Skin of body (tissue), 2 donors: ENCODE data around the gene RNF144B. TPM values are rescaled to one million over a fixed set of nuclear protein-coding genes. Genes with fewer than 3 reads are reported as not detected.

Experiments used
- DNase-seq: peaks from one replicate; lab custom pipeline; 2025; lab: John Stamatoyannopoulos, UW
- total RNA-seq: library from RNA; depleted of rRNA; stranded (reverse); fragments of >200 nt; gene quantifications from one replicate; pipeline ENCODE4 v1.2.3, GENCODE V29; 2014

Gene RNF144B
- total RNA-seq, 1 donor from 2014 or later, result 24.4 TPM

DNA sequence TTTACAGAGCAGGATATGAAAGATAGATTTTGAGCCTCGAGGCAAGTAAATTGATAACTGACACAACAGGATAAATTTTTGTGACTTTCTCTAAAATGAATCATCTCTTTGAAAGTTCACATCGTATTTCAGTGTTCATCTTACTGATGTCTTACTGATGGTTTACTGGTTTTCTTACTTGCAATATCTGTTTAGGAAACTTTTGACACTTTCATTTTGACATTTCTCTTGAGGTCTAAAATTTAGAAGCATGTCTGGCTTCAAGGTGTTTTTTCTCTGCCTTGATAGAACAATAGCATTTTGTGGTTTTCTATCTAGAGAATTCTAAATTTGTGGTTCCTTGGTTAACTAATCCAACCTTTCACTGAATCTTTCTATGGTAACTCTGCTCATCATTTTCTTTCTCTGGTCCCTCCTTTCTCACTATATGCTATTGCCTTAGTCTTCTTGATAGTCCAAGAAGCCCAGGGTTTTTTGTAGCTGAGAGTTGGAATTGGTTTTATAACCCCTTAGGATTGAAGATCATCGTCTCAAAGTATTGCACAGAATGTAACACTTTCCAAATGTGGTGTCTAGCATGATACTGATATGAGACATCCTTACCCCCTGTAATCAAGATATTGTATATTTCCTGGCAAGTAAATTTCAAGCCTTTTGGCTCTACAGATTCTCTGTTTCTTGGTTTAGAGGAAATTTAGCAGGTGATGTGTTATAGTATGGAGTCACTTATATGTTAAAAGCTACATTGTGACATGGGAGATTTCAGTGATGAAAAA lies 98.7 kb downstream of the RNF144B start:
- no peak for DNase-seq

GRCh38 chr6:18488004-18488403 lies 100.9 kb downstream of the RNF144B start:
- DNase-seq, result no peak

GRCh38 chr6:18488526-18489270 lies 101.5 kb downstream of the RNF144B start:
- no peak for DNase-seq

- DNase-seq, result no peak
These were observed 102.2 kb downstream of the RNF144B start for GRCh38 chr6:18489335-18489734.

- DNase-seq, result no peak
These were observed 104.3 kb downstream of the RNF144B start for GRCh38 chr6:18491308-18492045.

GRCh38 chr6:18492972-18493371 lies 105.8 kb downstream of the RNF144B start:
- DNase-seq, result no peak

- DNase-seq, result no peak
These were observed 106.3 kb downstream of the RNF144B start for GRCh38 chr6:18493382-18493891.

GRCh38 chr6:18493925-18494324 lies 106.8 kb downstream of the RNF144B start:
- no peak for DNase-seq

- DNase-seq, result no peak
These were observed 108.1 kb downstream of the RNF144B start for GRCh38 chr6:18495236-18495635.

DNA sequence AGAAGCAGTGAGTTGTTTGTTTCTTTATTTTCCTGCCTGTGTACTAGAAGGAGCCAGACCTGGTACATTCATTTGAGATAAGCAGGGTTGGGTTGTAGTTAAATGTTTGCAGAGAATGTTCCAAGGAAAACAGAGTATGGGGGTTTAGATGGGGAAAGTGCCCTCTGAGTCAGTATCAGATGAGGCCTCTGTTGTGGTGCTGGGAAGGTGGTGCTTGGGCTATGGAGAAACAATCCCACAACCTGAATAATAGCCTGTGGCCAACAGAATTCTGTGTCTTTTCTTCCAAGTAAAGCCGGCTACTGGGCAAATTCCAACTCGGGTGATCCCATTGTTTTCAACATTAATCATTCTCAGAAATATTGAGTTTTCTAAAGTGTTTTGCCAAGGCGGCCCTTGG lies 109.3 kb downstream of the RNF144B start:
- no peak for DNase-seq

GRCh38 chr6:18497006-18497405 lies 109.9 kb downstream of the RNF144B start:
- no peak for DNase-seq

GRCh38 chr6:18498408-18498807 lies 111.3 kb downstream of the RNF144B start:
- DNase-seq, result no peak

DNA sequence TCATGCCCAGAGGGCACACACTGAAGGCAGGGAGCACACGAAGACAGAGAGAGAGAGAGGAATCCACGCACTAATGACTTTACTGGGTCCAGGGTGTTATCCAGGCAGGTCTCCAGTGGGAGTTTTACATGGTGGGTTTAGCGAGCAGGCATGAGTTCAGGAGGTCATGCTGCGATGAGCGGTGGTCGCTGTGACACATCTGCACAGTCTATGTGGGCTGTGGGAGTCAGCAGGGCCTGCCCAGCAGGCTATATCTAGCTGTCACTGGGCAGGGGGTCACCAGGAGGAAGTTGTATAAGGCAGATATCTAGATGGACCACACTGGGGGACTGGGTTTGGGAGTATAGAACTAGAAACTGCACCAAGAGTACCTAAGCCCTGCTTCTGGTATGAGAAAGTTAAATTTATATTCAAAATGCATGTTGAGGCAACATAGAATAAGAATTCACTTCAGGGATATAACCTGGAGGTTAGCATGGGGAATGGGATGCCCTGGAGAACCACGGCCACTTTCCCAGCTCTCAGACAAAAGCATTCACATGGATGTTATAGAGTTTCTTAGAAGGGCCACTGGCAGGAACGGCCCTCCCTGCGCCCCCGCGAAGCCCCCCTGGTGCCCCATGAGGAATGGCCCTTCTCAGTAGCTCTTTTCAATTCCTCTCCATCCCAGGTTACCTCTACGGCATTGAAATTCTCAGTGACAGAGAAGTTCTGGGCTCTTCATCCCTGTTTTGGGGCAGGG lies 113.9 kb downstream of the RNF144B start:
- DNase-seq, result no peak

DNA sequence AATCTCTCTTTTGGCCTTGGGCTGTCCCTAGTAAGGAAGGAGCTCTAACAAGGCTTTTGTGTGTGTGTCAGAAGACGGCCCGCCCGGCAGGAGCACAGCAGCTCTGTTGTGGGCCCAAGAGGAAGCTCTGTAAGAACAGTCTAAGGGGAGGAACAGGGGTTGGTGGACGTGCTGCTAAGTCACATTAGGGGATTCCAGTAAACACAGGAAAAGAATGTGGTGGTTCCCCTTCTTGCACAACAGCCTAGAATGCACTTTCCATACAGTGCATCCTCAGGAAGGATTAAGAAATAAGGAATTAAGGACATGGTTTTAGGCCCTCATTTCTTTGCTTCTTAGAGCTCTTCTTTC lies 114.5 kb downstream of the RNF144B start:
- no peak for DNase-seq

GRCh38 chr6:18503206-18503592 lies 116.0 kb downstream of the RNF144B start:
- no peak for DNase-seq

DNA sequence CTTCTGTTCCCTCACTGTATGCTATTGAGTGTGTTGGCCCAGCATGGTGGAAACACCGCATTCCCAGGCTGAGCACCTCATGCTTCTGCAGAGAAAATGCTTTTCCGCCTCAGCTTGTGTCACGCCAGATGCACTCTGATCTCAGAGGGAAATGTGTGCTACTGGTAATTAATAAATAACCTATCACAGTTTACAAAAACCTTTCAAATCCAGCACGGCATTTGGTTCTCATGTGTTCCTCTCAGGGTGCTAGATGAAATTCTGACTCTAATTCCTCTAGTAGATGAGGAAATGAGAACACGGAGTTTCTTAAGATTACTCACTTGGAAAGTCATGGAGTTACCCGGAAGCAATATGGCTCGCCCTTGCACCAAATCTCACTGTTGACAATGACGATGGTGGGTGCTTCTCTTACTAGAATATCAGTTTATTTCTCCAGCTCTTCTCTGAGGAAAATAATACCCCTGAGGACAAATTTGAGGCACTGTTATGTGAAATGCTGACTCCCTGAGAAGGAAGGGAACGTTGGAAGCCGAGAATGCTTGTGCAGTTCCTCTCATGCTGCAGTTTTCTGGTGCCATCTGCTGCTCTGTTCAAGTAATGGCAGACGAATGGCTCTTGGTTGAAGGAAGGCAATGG lies 116.6 kb downstream of the RNF144B start:
- peak; percentile 75 for DNase-seq

DNA sequence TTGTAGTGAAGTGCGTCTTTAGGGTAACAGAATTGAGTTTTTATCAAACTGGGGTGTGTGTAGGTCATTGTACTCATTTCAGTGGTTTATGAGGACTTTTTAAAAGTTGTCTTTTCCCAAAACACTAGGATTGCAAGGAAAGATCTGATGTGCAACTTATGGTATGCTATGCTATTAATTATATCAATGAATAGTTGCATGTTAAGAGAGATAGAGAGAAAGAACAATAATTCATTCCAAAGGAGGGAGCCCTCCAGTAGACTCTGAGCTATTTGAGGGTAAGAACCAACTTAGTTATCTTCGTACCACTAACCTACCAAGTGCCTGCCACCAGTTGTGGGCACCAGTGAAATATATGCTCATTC lies 117.1 kb downstream of the RNF144B start:
- no peak for DNase-seq

- no peak for DNase-seq
These were observed 119.3 kb downstream of the RNF144B start for GRCh38 chr6:18506382-18507017.

GRCh38 chr6:18507018-18507415 lies 119.9 kb downstream of the RNF144B start:
- no peak for DNase-seq

- no peak for DNase-seq
These were observed 120.4 kb downstream of the RNF144B start for GRCh38 chr6:18507561-18507960.
